Activated CD8-positive, alpha-beta T cell treated with anti-CD3 and anti-CD28 coated beads, Interleukin-2, amount 10 ng/mL, durations not matched to agents 7 days and 5 days (primary cell): Measurements from ENCODE around the gene OSBPL9. TPM values are rescaled to one million over a fixed set of nuclear protein-coding genes. Genes with fewer than 3 reads are reported as not detected.
"Not testable (repeated sequence)": the region's sequence is repeated elsewhere in the genome, so short reads cannot be mapped to it uniquely, and the experiment has no call there.

Experiments used
- ATAC-seq: fragments of 150-1000 bp; cut with Tn5 transposase; one replicate; pipeline ENCODE4 v1.10.0; 2021; ENCODE audit warnings: moderate library complexity
- CTCF ChIA-PET: fragments of 350-600 bp; sonication (Branson Sonifier 250); formaldehyde crosslinking; loops from one replicate; lab custom pipeline; 2021; ENCODE audit warnings: antibody characterized with exemption; lab: Charles Lee
- POLR2A ChIA-PET: fragments of 350-600 bp; sonication (Branson Sonifier 250); formaldehyde crosslinking; loops from one replicate; lab custom pipeline; 2021; ENCODE audit warnings: antibody characterized with exemption; lab: Charles Lee
- DNase-seq: peaks from one replicate; pipeline ENCODE4 v3.0.0-alpha.2; 2020
- H3K27ac Mint-ChIP-seq: one replicate; pipeline ENCODE4 v1.8.0; 2021; ENCODE audit warnings: mild to moderate bottlenecking, mixed read lengths
- H3K27me3 Mint-ChIP-seq: one replicate; pipeline ENCODE4 v1.8.0; 2021; ENCODE audit warnings: low read depth, mixed read lengths
- H3K36me3 Mint-ChIP-seq: one replicate; pipeline ENCODE4 v1.8.0; 2021; ENCODE audit warnings: low read depth, mixed read lengths
- H3K4me1 Mint-ChIP-seq: one replicate; pipeline ENCODE4 v1.8.0; 2021; ENCODE audit warnings: low read depth, mixed read lengths
- H3K4me3 Mint-ChIP-seq: one replicate; pipeline ENCODE4 v1.8.0; 2021; ENCODE audit warnings: mild to moderate bottlenecking, mixed read lengths
- H3K9me3 Mint-ChIP-seq: one replicate; pipeline ENCODE4 v1.8.0; 2022; ENCODE audit warnings: mixed read lengths; ENCODE audit not compliant: insufficient read depth
- total RNA-seq, 2 experiments: library from RNA; stranded (reverse); gene quantifications; one replicate each; pipeline ENCODE4 v1.2.3, GENCODE V29; 2021

OSBPL9 gene
- total RNA-seq, 2 experiments from 2014 or later, result 43.3 to 45.8 TPM

GRCh38 chr1:51726051-51726450, 109.2 kb downstream of the OSBPL9 start:
- DNase-seq (no peak), ATAC-seq (no peak)
- no peak overlapping the region for H3K27ac Mint-ChIP-seq
- ChIA-PET POLR2A (no interaction called here), CTCF (interaction anchor here (0.7 kb wide), 1 partner anchor 282 kb away, joined by 3 read pairs; no protein-coding TSS in a partner anchor)
- no peaks in the 10 kb centered on the region for H3K9me3 Mint-ChIP-seq
- H3K4me3 Mint-ChIP-seq, result no peak overlapping the region
- no peaks in the 10 kb centered on the region for H3K36me3 Mint-ChIP-seq
- peaks cover 2% of the 10 kb centered on the region for H3K27me3 Mint-ChIP-seq
- H3K4me1 Mint-ChIP-seq, result peaks cover 22% of the 10 kb centered on the region

- Mint-ChIP-seq H3K4me3 (no peak overlapping the region), H3K9me3 (no peaks in the 10 kb centered on the region), H3K4me1 (peaks cover 23% of the 10 kb centered on the region), H3K27ac (no peak overlapping the region), H3K27me3 (peaks cover 2% of the 10 kb centered on the region), H3K36me3 (no peaks in the 10 kb centered on the region)
- ATAC-seq (no peak), DNase-seq (no peak)
- CTCF ChIA-PET, result interaction anchor here (0.7 kb wide), 1 partner anchor 283 kb away, joined by 3 read pairs; no protein-coding TSS in a partner anchor
- POLR2A ChIA-PET, result no interaction called here
Observed at GRCh38 chr1:51726544-51727225, 109.8 kb downstream of the OSBPL9 start.

GRCh38 chr1:51727366-51727765, 110.5 kb downstream of the OSBPL9 start:
- no peak overlapping the region for H3K4me3 Mint-ChIP-seq

GRCh38 chr1:51728611-51729155, 111.8 kb downstream of the OSBPL9 start:
- DNase-seq (no peak), ATAC-seq (no peak)
- CTCF ChIA-PET, result interaction anchor here (1.0 to 4.0 kb wide), 3 partner anchors 10 to 40 kb away, joined by 3 to 16 read pairs (median 3); no protein-coding TSS in a partner anchor
- Mint-ChIP-seq H3K27me3 (peaks cover 2% of the 10 kb centered on the region), H3K9me3 (no peaks in the 10 kb centered on the region), H3K36me3 (no peaks in the 10 kb centered on the region), H3K27ac (peak overlapping the region; percentile 87), H3K4me1 (peaks cover 25% of the 10 kb centered on the region), H3K4me3 (peak overlapping the region; percentile 83)
- POLR2A ChIA-PET, result interaction anchor here (0.9 to 1.0 kb wide), 3 partner anchors 10 to 150 kb away, joined by 3 read pairs; partner anchors contain the start of gene NRDC

More at GRCh38 chr1:51727366-51727765, 110.5 kb downstream of the OSBPL9 start:
- DNase-seq (no peak), ATAC-seq (no peak)
- Mint-ChIP-seq H3K27ac (no peak overlapping the region), H3K36me3 (no peaks in the 10 kb centered on the region), H3K27me3 (peaks cover 2% of the 10 kb centered on the region), H3K9me3 (no peaks in the 10 kb centered on the region), H3K4me1 (peaks cover 25% of the 10 kb centered on the region)
- CTCF ChIA-PET, result interaction anchor here (4.0 kb wide), 1 partner anchor 42 kb away, joined by 16 read pairs; no protein-coding TSS in a partner anchor
- POLR2A ChIA-PET, result no interaction called here

- Mint-ChIP-seq H3K27ac (peak overlapping the region; percentile 87), H3K4me3 (peak overlapping the region; percentile 83), H3K4me1 (peaks cover 25% of the 10 kb centered on the region), H3K27me3 (peaks cover 2% of the 10 kb centered on the region), H3K9me3 (no peaks in the 10 kb centered on the region), H3K36me3 (no peaks in the 10 kb centered on the region)
- POLR2A ChIA-PET, result interaction anchor here (0.6 to 1.0 kb wide), 4 partner anchors 10 to 780 kb away, joined by 3 to 4 read pairs (median 3); partner anchors contain the start of gene NRDC
- peak; percentile 97 for DNase-seq
- CTCF ChIA-PET, result interaction anchor here (1.0 to 4.0 kb wide), 3 partner anchors 10 to 40 kb away, joined by 3 to 16 read pairs (median 3); no protein-coding TSS in a partner anchor
- peak; percentile 99 for ATAC-seq
Observed at GRCh38 chr1:51729156-51729823, 112.4 kb downstream of the OSBPL9 start.

GRCh38 chr1:51729824-51730301, 113.0 kb downstream of the OSBPL9 start:
- DNase-seq (no peak), ATAC-seq (peak; percentile 34)
- Mint-ChIP-seq H3K27ac (peak overlapping the region; percentile 87), H3K27me3 (peaks cover 2% of the 10 kb centered on the region), H3K36me3 (no peaks in the 10 kb centered on the region), H3K4me3 (peak overlapping the region; percentile 83), H3K4me1 (peaks cover 29% of the 10 kb centered on the region), H3K9me3 (no peaks in the 10 kb centered on the region)
- CTCF ChIA-PET, result interaction anchor here (1.4 to 4.0 kb wide), 3 partner anchors 9 to 39 kb away, joined by 3 to 16 read pairs (median 5); no protein-coding TSS in a partner anchor
- POLR2A ChIA-PET, result interaction anchor here (0.6 kb wide), 2 partner anchors 258 to 780 kb away, joined by 3 to 4 read pairs; no protein-coding TSS in a partner anchor

- Mint-ChIP-seq H3K4me3 (no peak overlapping the region), H3K36me3 (no peaks in the 10 kb centered on the region), H3K27me3 (no peaks in the 10 kb centered on the region), H3K4me1 (peaks cover 41% of the 10 kb centered on the region), H3K9me3 (no peaks in the 10 kb centered on the region), H3K27ac (no peak overlapping the region)
- ChIA-PET CTCF (no interaction called here), POLR2A (interaction anchor here (0.5 kb wide), 1 partner anchor 56 kb away, joined by 5 read pairs; no protein-coding TSS in a partner anchor)
- no peak for ATAC-seq
- no peak for DNase-seq
Observed at GRCh38 chr1:51731998-51732397, 115.1 kb downstream of the OSBPL9 start.

GRCh38 chr1:51732701-51733425, 116.0 kb downstream of the OSBPL9 start:
- DNase-seq (no peak), ATAC-seq (no peak)
- POLR2A ChIA-PET, result no interaction called here
- H3K27ac Mint-ChIP-seq, result no peak overlapping the region
- H3K9me3 Mint-ChIP-seq, result no peaks in the 10 kb centered on the region
- no peak overlapping the region for H3K4me3 Mint-ChIP-seq
- peaks cover 39% of the 10 kb centered on the region for H3K4me1 Mint-ChIP-seq
- H3K36me3 Mint-ChIP-seq, result no peaks in the 10 kb centered on the region
- H3K27me3 Mint-ChIP-seq, result no peaks in the 10 kb centered on the region
- CTCF ChIA-PET, result interaction anchor here (0.7 kb wide), 1 partner anchor 79 kb away, joined by 3 read pairs; no protein-coding TSS in a partner anchor

GRCh38 chr1:51733426-51733774, 116.5 kb downstream of the OSBPL9 start:
- H3K9me3 Mint-ChIP-seq, H3K27me3 Mint-ChIP-seq, H3K36me3 Mint-ChIP-seq, DNase-seq, H3K4me3 Mint-ChIP-seq, POLR2A ChIA-PET, H3K27ac Mint-ChIP-seq, ATAC-seq: not testable (repeated sequence)
- peaks cover 34% of the 10 kb centered on the region for H3K4me1 Mint-ChIP-seq
- CTCF ChIA-PET, result interaction anchor here (0.7 kb wide), 1 partner anchor 80 kb away, joined by 3 read pairs; no protein-coding TSS in a partner anchor

- Mint-ChIP-seq H3K27ac (no peak overlapping the region), H3K36me3 (no peaks in the 10 kb centered on the region), H3K9me3 (no peaks in the 10 kb centered on the region), H3K4me3 (no peak overlapping the region), H3K27me3 (no peaks in the 10 kb centered on the region), H3K4me1 (peaks cover 28% of the 10 kb centered on the region)
- ChIA-PET CTCF (interaction anchor here (0.9 kb wide), 1 partner anchor 35 kb away, joined by 4 read pairs; no protein-coding TSS in a partner anchor), POLR2A (no interaction called here)
- no peak for DNase-seq
- no peak for ATAC-seq
Observed at GRCh38 chr1:51733793-51734522, 117.1 kb downstream of the OSBPL9 start.
